HepG2 (cell line): Measurements from ENCODE around the gene PRXL2B.

Experiments
- CBX5 ChIP-seq: sonication (generic); formaldehyde crosslinking; IDR thresholded peaks from 2 replicates; pipeline ENCODE4 v1.4.0; 2020; ENCODE audit warnings: missing genetic modification reagents, borderline replicate concordance
- CEBPB ChIP-seq: IDR thresholded peaks from 2 replicates; pipeline ENCODE4 v1.6.1; 2011; ENCODE audit warnings: low read depth, low read length, improper control_type of control experiment, borderline replicate concordance
- CHD4 ChIP-seq: fragments of 200-600 bp; sonication (generic); IDR thresholded peaks from 2 replicates; pipeline ENCODE4 v1.7.0; 2017; ENCODE audit warnings: mild to moderate bottlenecking, low read length, borderline replicate concordance
- HDAC2 ChIP-seq: sonication (generic); formaldehyde crosslinking; IDR thresholded peaks from 2 replicates; pipeline ENCODE4 v1.4.0; 2020; ENCODE audit warnings: missing genetic modification reagents
- JUNB ChIP-seq: sonication (generic); formaldehyde crosslinking; IDR thresholded peaks from 2 replicates; pipeline ENCODE4 v1.8.0; 2022; ENCODE audit warnings: missing genetic modification reagents, mild to moderate bottlenecking, borderline replicate concordance
- MLXIP ChIP-seq: sonication (generic); formaldehyde crosslinking; IDR thresholded peaks from 2 replicates; pipeline ENCODE4 v1.9.0; 2021; ENCODE audit warnings: missing genetic modification reagents, borderline replicate concordance
- POLR2AphosphoS5 ChIP-seq: IDR thresholded peaks from 2 replicates; pipeline ENCODE4 v1.6.1; 2012; ENCODE audit warnings: low read depth, low read length
- SIX1 ChIP-seq: sonication (generic); formaldehyde crosslinking; IDR thresholded peaks from 2 replicates; pipeline ENCODE4 v1.4.0; 2020; ENCODE audit warnings: missing genetic modification reagents, borderline replicate concordance
- ZBTB8A ChIP-seq: sonication (generic); formaldehyde crosslinking; IDR thresholded peaks from 2 replicates; pipeline ENCODE4 v1.4.0; 2020; ENCODE audit warnings: mild to moderate bottlenecking, low read depth, missing genetic modification reagents, borderline replicate concordance
- ZFP36 ChIP-seq: fragments of 150-350 bp; IDR thresholded peaks from 2 replicates; pipeline ENCODE4 v1.6.1; 2018; ENCODE audit warnings: borderline replicate concordance, low read length, low read depth; ENCODE audit not compliant: partially characterized antibody
- ZNF10 ChIP-seq: sonication (generic); formaldehyde crosslinking; IDR thresholded peaks from 2 replicates; pipeline ENCODE4 v1.4.0; 2020; ENCODE audit warnings: mild to moderate bottlenecking, low read depth, missing genetic modification reagents, borderline replicate concordance
- TF ChIP-seq, protein P1 (sequence below): IDR thresholded peaks from 2 replicates; pipeline ENCODE4 v1.6.1; 2012; ENCODE audit warnings: inconsistent platforms

GRCh38 chr1:2638466-2639115, 52.0 kb downstream of the PRXL2B start:
- no peak for TF ChIP-seq SIX1
- no peak; the same call in 1 of the 2 replicates for TF ChIP-seq POLR2AphosphoS5
- no peak for TF ChIP-seq CEBPB
- no peak for TF ChIP-seq ZNF10
- no peak for TF ChIP-seq CHD4
- TF ChIP-seq ZFP36, result no peak
- no peak for TF ChIP-seq JUNB (CRISPR knock-in tag)
- TF ChIP-seq, protein P1, sequence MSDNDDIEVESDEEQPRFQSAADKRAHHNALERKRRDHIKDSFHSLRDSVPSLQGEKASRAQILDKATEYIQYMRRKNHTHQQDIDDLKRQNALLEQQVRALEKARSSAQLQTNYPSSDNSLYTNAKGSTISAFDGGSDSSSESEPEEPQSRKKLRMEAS, result no peak
- no peak for TF ChIP-seq HDAC2
- TF ChIP-seq ZBTB8A (CRISPR knock-in tag), result no peak
- no peak for TF ChIP-seq MLXIP (CRISPR knock-in tag)
- TF ChIP-seq CBX5 (CRISPR knock-in tag), result no peak
